ENCODE results near the gene PCGF3.
"Not testable (repeated sequence)": the region's sequence is repeated elsewhere in the genome, so short reads cannot be mapped to it uniquely, and the experiment has no call there.

The PCGF3 gene

GRCh38 chr4:726838-727237, 21.2 kb downstream of the PCGF3 start:
- DNase-seq: no peak

GRCh38 chr4:727576-727975, 21.9 kb downstream of the PCGF3 start:
- no peak for DNase-seq

GRCh38 chr4:729336-730315, 24.0 kb downstream of the PCGF3 start:
- DNase-seq: no peak

- no peak for DNase-seq
Observed at GRCh38 chr4:730511-730910, 24.9 kb downstream of the PCGF3 start.

- DNase-seq: not testable (repeated sequence)
Observed at GRCh38 chr4:730946-731904, 25.6 kb downstream of the PCGF3 start.

- not testable (repeated sequence) for DNase-seq
Observed at GRCh38 chr4:731954-732353, 26.3 kb downstream of the PCGF3 start.

GRCh38 chr4:732486-732885, 26.9 kb downstream of the PCGF3 start:
- DNase-seq: no peak

GRCh38 chr4:732911-733630, 27.4 kb downstream of the PCGF3 start:
- no peak for DNase-seq

- no peak for DNase-seq
Observed at GRCh38 chr4:733631-733980, 28.0 kb downstream of the PCGF3 start.

- no peak for DNase-seq
Observed at GRCh38 chr4:734075-734474, 28.4 kb downstream of the PCGF3 start.

- no peak for DNase-seq
Observed at GRCh38 chr4:734951-735350, 29.3 kb downstream of the PCGF3 start.

GRCh38 chr4:735583-735982, 30.0 kb downstream of the PCGF3 start:
- DNase-seq: no peak

GRCh38 chr4:736561-736960, 30.9 kb downstream of the PCGF3 start:
- DNase-seq: not testable (repeated sequence)

GRCh38 chr4:738781-739280, 33.2 kb downstream of the PCGF3 start:
- no peak for DNase-seq

GRCh38 chr4:739569-739968, 33.9 kb downstream of the PCGF3 start:
- no peak for DNase-seq

GRCh38 chr4:740011-740410, 34.4 kb downstream of the PCGF3 start:
- DNase-seq: no peak

GRCh38 chr4:740656-741282, 35.1 kb downstream of the PCGF3 start:
- no peak for DNase-seq

- no peak for DNase-seq
Observed at GRCh38 chr4:742096-742741, 36.6 kb downstream of the PCGF3 start.

GRCh38 chr4:742742-743311, 37.2 kb downstream of the PCGF3 start:
- DNase-seq: peak; percentile 36

- DNase-seq: no peak
Observed at GRCh38 chr4:743463-744211, 38.0 kb downstream of the PCGF3 start.
